ENCODE results near the gene TCP11L1.
"Not testable (repeated sequence)": the region's sequence is repeated elsewhere in the genome, so short reads cannot be mapped to it uniquely, and the experiment has no call there.

The TCP11L1 gene

GRCh38 chr11:33064866-33065265 is 25.5 kb downstream of the TCP11L1 start:
- DNase-seq (ENCODE audit: low read depth in 1 of 2, low spot score in 1 of 2), result no peak

GRCh38 chr11:33065445-33066178 is 26.2 kb downstream of the TCP11L1 start:
- DNase-seq (ENCODE audit: low read depth in 1 of 2, low spot score in 1 of 2), result peak; percentile 45 to 65

GRCh38 chr11:33067294-33067693 is 27.9 kb downstream of the TCP11L1 start:
- DNase-seq (ENCODE audit: low read depth in 1 of 2, low spot score in 1 of 2), result no peak

GRCh38 chr11:33068611-33069340 is 29.4 kb downstream of the TCP11L1 start:
- no peak for DNase-seq (ENCODE audit: low read depth in 1 of 2, low spot score in 1 of 2)

- DNase-seq (ENCODE audit: low read depth in 1 of 2, low spot score in 1 of 2), result no peak
Observed at GRCh38 chr11:33072465-33072864, 33.1 kb downstream of the TCP11L1 start.

GRCh38 chr11:33083918-33084317 is 44.5 kb downstream of the TCP11L1 start:
- DNase-seq (ENCODE audit: low read depth in 1 of 2, low spot score in 1 of 2), result no peak

GRCh38 chr11:33086017-33086416 is 46.6 kb downstream of the TCP11L1 start:
- DNase-seq (ENCODE audit: low read depth in 1 of 2, low spot score in 1 of 2), result no peak

- DNase-seq (ENCODE audit: low read depth in 1 of 2, low spot score in 1 of 2), result no peak
Observed at GRCh38 chr11:33089776-33090175, 50.4 kb downstream of the TCP11L1 start.

GRCh38 chr11:33094157-33094556 is 54.8 kb downstream of the TCP11L1 start:
- DNase-seq (ENCODE audit: low read depth in 1 of 2, low spot score in 1 of 2), result no peak

- no peak for DNase-seq (ENCODE audit: low read depth in 1 of 2, low spot score in 1 of 2)
Observed at GRCh38 chr11:33103836-33104235, 64.5 kb downstream of the TCP11L1 start.

GRCh38 chr11:33109294-33109895 is 70.0 kb downstream of the TCP11L1 start:
- no peak for DNase-seq (ENCODE audit: low read depth in 1 of 2, low spot score in 1 of 2)

- no peak for DNase-seq (ENCODE audit: low read depth in 1 of 2, low spot score in 1 of 2)
Observed at GRCh38 chr11:33110083-33110482, 70.7 kb downstream of the TCP11L1 start.

GRCh38 chr11:33116535-33116934 is 77.2 kb downstream of the TCP11L1 start:
- no peak for DNase-seq (ENCODE audit: low read depth in 1 of 2, low spot score in 1 of 2)

GRCh38 chr11:33122696-33123095 is 83.3 kb downstream of the TCP11L1 start:
- not testable (repeated sequence) for DNase-seq (ENCODE audit: low read depth in 1 of 2, low spot score in 1 of 2)
